Colonic mucosa (tissue), 4 donors: ENCODE measurements around the gene PRXL2A. TPM values are rescaled to one million over a fixed set of nuclear protein-coding genes. Genes with fewer than 3 reads are reported as not detected.
"Not testable (repeated sequence)": the region's sequence is repeated elsewhere in the genome, so short reads cannot be mapped to it uniquely, and the experiment has no call there.

Source experiments
- DNase-seq: peaks from one replicate; pipeline ENCODE4 v3.0.0-alpha.2; 2020
- H3K27ac ChIP-seq: fragments of 200-600 bp; one replicate; pipeline ENCODE4 v1.8.0; 2021
- H3K27me3 ChIP-seq: fragments of 200-600 bp; one replicate; pipeline ENCODE4 v1.8.0; 2021
- H3K36me3 ChIP-seq: fragments of 200-600 bp; one replicate; pipeline ENCODE4 v1.8.0; 2021
- H3K4me1 ChIP-seq: fragments of 200-600 bp; one replicate; pipeline ENCODE4 v1.8.0; 2021; ENCODE audit warnings: mild to moderate bottlenecking
- H3K4me3 ChIP-seq: fragments of 200-600 bp; one replicate; pipeline ENCODE4 v1.8.0; 2021
- H3K9ac ChIP-seq, 2 donors: one replicate each; pipeline ENCODE4 v1.7.0; 2013; ENCODE audit warnings: control low read depth in 2 of 2, low read depth in 2 of 2, low read length in 2 of 2
- H3K9me3 ChIP-seq: fragments of 200-600 bp; one replicate; pipeline ENCODE4 v1.8.0; 2021
- intact Hi-C: fragments of 100-400 bp; cut with DNase I; formaldehyde crosslinking; loops from one replicate; pipeline ENCODE4 v1.14.1; 2022
- total RNA-seq, 2 donors: library from RNA; stranded (reverse); fragmentation: NEBNext Ultra II Directional in 1 of 2; extraction: Animal tissue kit (Norgen Biotek cat#: 25700) in 1 of 2; gene quantifications; one replicate each; pipeline ENCODE4 v1.2.1, GENCODE V29; 2021
- TF ChIP-seq, protein P1 (sequence below): fragments of 200-600 bp; IDR thresholded peaks from one replicate; pipeline ENCODE4 v1.8.0; 2022; ENCODE audit warnings: antibody characterized with exemption, mild to moderate bottlenecking
- donor health status: healthy.
- donor health status: DM: no; HTN: no; CAD: no.
- donor health status: DM: no; HTN: no; CAD: no.

PRXL2A gene
- total RNA-seq, 2 donors from 2014 or later, result 73.5 to 101 TPM

DNA sequence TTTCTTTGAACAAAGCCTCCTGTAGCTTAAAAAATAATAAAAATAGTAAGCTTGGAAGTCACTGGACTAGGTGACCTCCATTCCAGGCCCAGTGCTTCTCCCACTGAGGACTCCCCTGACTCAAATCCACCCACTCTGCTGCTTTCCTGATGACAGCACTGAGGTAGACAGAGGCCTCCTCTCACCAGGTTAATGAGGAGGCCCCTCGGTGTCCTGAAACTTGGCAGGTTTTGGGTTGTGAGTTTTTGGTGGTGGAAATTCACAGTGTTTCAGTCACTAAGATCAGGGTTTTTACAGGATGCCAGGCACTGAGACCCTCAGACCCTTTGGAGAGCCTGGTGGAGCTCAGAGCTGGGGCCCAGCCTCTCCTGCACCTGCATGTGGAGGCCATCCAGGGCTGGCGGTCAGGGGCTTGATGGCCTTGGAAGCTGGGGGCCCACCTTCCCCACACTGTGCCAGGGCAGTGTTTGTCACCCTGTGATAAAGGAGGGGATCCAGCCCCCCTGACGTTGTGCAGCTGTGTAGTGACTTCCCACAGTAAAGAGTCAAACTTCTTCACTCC lies 64.8 kb downstream of the PRXL2A start:
- intact Hi-C loops, result no loop called here
- Histone ChIP-seq H3K4me1 (peaks cover 4% of the 10 kb centered on the region), H3K36me3 (no peaks in the 10 kb centered on the region), H3K4me3 (no peak overlapping the region), H3K27ac (no peak overlapping the region), H3K9me3 (no peaks in the 10 kb centered on the region), H3K27me3 (no peaks in the 10 kb centered on the region), H3K9ac (no peak overlapping the region)
- TF ChIP-seq, protein P1, sequence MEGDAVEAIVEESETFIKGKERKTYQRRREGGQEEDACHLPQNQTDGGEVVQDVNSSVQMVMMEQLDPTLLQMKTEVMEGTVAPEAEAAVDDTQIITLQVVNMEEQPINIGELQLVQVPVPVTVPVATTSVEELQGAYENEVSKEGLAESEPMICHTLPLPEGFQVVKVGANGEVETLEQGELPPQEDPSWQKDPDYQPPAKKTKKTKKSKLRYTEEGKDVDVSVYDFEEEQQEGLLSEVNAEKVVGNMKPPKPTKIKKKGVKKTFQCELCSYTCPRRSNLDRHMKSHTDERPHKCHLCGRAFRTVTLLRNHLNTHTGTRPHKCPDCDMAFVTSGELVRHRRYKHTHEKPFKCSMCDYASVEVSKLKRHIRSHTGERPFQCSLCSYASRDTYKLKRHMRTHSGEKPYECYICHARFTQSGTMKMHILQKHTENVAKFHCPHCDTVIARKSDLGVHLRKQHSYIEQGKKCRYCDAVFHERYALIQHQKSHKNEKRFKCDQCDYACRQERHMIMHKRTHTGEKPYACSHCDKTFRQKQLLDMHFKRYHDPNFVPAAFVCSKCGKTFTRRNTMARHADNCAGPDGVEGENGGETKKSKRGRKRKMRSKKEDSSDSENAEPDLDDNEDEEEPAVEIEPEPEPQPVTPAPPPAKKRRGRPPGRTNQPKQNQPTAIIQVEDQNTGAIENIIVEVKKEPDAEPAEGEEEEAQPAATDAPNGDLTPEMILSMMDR, result no peak
- DNase-seq, result no peak

GRCh38 chr10:80473692-80474596 lies 65.6 kb downstream of the PRXL2A start:
- Histone ChIP-seq H3K4me1 (peaks cover 4% of the 10 kb centered on the region), H3K27ac (no peak overlapping the region), H3K27me3 (no peaks in the 10 kb centered on the region), H3K36me3 (no peaks in the 10 kb centered on the region), H3K9me3 (no peaks in the 10 kb centered on the region), H3K9ac (no peak overlapping the region), H3K4me3 (no peak overlapping the region)
- intact Hi-C loops, result no loop called here
- TF ChIP-seq, protein P1, result no peak
- DNase-seq, result no peak

- Histone ChIP-seq H3K4me3 (no peak overlapping the region), H3K36me3 (no peaks in the 10 kb centered on the region), H3K9ac (no peak overlapping the region), H3K9me3 (no peaks in the 10 kb centered on the region), H3K27me3 (no peaks in the 10 kb centered on the region), H3K4me1 (peaks cover 4% of the 10 kb centered on the region), H3K27ac (no peak overlapping the region)
- intact Hi-C loops, result no loop called here
- TF ChIP-seq, protein P1, result no peak
- no peak for DNase-seq
Measured at GRCh38 chr10:80474597-80474910, 66.2 kb downstream of the PRXL2A start.

DNA sequence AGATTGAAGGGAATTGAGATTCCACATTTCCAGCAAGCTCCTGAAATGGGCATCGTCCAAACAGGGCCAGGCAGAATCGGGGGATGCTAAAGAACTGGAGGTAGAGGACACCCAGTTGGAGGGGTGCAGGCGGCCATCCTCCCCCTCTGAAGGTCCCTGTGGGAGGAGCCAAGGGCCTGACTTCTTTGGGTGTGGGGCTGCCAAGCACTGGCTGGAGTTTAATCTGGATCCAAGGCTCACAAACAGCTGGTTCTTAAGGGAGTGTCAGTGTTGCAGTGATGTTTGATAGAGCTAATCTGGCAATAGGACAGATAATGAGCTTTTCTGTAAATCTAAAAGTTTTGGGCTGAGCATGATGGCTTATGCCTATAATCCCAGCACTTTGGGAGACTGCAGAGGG lies 66.6 kb downstream of the PRXL2A start:
- no peaks in the 10 kb centered on the region for H3K27me3 ChIP-seq
- no peak for DNase-seq
- no peak overlapping the region for H3K27ac ChIP-seq
- H3K4me3 ChIP-seq, result no peak overlapping the region
- H3K9me3 ChIP-seq, result no peaks in the 10 kb centered on the region
- no peaks in the 10 kb centered on the region for H3K36me3 ChIP-seq
- TF ChIP-seq, protein P1, result no peak
- H3K4me1 ChIP-seq, result peaks cover 4% of the 10 kb centered on the region
- H3K9ac ChIP-seq, result no peak overlapping the region
- intact Hi-C loops, result no loop called here

DNA sequence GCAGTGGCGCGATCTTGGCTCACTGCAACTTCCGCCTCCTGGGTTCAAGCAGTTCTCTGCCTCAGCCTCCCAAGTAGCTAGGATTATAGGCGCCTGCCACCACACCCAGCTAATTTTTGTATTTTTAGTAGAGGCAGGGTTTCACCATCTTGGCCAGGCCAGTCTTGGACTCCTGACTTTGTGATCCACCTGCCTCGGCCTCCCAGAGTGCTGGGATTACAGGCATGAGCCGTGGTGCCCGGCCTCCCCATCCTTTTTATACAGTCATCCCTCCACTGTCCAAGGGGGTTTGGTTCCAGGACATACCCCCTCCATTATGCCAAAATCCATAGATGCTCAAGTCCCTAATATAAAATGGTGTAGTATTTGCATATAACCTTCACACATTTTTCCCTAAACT lies 67.3 kb downstream of the PRXL2A start:
- H3K36me3 ChIP-seq, H3K27ac ChIP-seq, H3K4me3 ChIP-seq, DNase-seq, H3K4me1 ChIP-seq, intact Hi-C loops, H3K9ac ChIP-seq, H3K27me3 ChIP-seq, H3K9me3 ChIP-seq: not testable (repeated sequence)

- TF ChIP-seq, protein P1, result no peak
- no peak overlapping the region for H3K9ac ChIP-seq
- no peaks in the 10 kb centered on the region for H3K27me3 ChIP-seq
Measured at GRCh38 chr10:80476685-80477084, 68.3 kb downstream of the PRXL2A start.

More at GRCh38 chr10:80476685-80477084, 68.3 kb downstream of the PRXL2A start:
- Histone ChIP-seq H3K4me3 (no peak overlapping the region), H3K27ac (no peak overlapping the region), H3K4me1 (peaks cover 4% of the 10 kb centered on the region), H3K36me3 (no peaks in the 10 kb centered on the region), H3K9me3 (no peaks in the 10 kb centered on the region)
- no peak for DNase-seq
- intact Hi-C loops, result no loop called here
